Stimulated activated CD4-positive, alpha-beta T cell treated with anti-CD3 and anti-CD28 coated beads, Interleukin-1b, Interleukin-23, amount 100 ng/mL, for 1 hour (primary cell): ENCODE measurements around the gene MLLT3.

ENCODE experiments used
- DNase-seq, 2 donors: peaks; one replicate each; pipeline ENCODE4 v3.0.0-alpha.2; 2020; ENCODE audit warnings: low read depth in 2 of 2

The MLLT3 gene

DNA sequence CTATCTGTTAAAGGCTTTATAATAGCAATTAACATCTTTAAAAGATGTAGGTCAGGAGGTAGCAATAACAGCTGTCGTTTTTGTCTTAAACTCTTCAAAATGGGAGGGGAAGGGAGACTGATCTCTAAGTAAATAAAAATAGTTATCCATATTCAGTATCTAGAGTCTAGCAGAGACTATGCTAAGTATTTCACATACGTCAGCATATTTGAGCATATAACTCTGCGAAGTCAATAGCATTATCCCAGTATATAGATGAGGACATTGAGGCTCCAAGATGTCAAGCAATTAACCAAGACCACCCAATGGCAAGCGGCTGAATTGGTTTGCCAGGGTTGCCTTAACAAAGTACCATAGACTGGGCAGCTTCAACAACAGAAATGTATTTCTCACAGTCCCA lies 316.8 kb downstream of the MLLT3 start:
- no peak for DNase-seq

DNA sequence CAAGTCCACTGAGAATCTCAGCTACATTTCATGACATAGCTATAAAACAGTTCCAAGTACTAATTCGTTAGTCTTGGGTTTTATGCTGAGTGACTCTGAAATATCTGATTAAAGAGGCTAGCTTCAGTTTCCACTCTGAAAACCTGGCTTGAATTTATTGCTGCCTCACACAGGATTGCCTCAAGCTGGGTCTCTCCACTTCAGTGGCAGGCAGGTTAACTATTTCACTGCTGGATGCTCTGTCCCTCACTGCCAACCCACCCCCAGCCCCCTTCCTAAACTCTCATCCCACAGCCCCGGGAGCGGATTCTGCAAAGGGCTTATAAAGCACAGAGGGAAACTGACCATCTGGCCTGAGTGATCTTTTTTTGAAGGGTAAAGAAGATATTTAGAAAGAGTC lies 318.3 kb downstream of the MLLT3 start:
- DNase-seq: no peak

- DNase-seq: no peak
These were observed 319.2 kb downstream of the MLLT3 start for GRCh38 chr9:20303066-20303465.

- DNase-seq: no peak
These were observed 320.1 kb downstream of the MLLT3 start for GRCh38 chr9:20302197-20302596.

DNA sequence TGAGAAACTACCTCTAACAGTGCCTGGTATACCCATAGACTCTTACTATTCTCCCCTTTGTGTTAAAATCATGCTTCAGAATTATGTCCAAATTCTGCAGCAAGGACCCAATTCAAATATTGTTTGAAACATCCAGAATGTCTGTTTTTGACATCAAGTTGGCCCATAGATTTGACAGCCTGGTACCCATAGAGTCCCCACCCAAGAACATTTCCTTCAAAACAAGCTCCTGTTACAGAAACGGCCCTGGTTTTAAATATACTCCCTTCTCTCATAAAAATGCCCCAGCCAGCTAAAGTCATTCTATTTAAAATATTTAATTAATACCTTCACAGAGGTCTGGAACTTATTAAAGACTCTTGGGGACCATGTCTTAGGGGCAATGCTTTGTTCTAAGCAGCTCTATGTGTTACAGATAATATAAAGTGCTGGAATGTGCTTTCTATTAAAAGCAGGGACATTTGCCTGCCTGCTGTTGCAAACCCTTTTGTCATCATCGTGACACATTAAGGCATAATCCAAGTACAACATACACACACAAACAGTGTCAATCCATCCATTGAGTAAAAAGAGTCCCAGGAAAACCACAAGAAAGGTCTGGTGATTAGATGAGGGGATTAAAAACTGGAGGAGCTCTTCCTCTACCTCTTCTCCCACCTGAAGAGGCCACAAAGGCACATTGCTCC lies 321.7 kb downstream of the MLLT3 start:
- no peak for DNase-seq

GRCh38 chr9:20297646-20298084 lies 324.6 kb downstream of the MLLT3 start:
- DNase-seq: no peak

GRCh38 chr9:20295555-20295954 lies 326.7 kb downstream of the MLLT3 start:
- no peak for DNase-seq

DNA sequence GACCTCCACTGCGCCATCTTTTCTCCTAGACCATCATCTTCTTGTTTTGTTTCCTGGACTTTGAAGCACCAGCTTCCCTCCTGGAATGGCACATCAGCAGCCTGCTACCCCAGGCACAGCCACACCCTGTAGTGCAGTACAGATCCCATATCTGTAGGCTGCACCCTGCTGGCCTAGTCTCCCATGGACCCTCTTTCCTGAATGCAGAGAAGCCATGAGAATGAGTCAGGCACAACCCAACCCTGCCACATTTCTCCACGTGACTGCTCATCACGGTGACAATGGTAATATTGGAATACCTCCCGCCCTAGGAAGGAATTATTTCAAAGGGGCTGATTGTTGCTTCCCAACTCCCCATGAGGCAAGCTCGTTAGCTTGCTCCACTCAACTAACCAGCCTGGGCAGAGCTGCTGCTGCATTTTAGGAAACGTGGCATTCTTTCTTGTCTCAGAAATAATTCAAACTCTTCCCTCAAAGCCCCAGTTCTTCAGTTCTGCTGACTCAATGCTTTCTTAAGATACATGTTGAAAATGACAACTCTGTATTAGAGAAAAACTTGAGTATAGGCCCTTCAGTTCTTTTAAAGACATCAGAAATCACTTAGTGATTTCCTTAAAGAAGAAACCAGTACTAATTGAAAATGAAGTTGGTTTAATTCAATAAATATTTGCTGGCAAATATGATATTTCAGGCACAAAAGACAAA lies 328.1 kb downstream of the MLLT3 start:
- DNase-seq: no peak

DNA sequence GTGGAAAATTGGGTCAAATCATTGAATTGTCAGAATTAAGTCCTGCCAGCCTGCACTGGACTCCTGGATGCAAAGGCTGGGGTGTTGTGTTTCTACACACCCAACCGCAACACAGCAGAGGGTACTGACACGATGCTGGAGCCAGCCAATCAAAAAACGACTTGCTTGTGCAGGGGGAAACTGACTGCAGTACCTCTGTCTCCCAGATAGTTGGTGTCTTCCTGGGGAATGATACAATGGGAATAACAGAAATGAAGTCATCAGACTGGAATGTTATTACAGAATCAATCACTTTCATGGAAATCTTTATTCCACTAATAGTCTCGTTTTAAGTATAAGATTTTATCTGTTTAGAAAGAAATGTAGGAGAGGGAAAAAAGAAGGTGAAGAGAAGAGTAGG lies 330.3 kb downstream of the MLLT3 start:
- DNase-seq: no peak
